ENCODE data around the gene SGCA.

SGCA gene

GRCh38 chr17:50199803-50200456 is 34.1 kb downstream of the SGCA start (continued):
- TF ChIP-seq HIC1 (tag by site-specific recombination; IDR thresholded peaks at IDR 0.05) (peak; percentile 41; the same call in 1 of the 2 replicates), ZNF626 (tag by site-specific recombination; IDR thresholded peaks at IDR 0.05) (no peak), ZNF416 (tag by site-specific recombination; IDR thresholded peaks at IDR 0.05) (no peak), ZBTB11 (tag by site-specific recombination; conservative IDR thresholded peaks at IDR 0.05; ENCODE audit: low read depth) (no peak), ZNF311 (tag by site-specific recombination; IDR thresholded peaks at IDR 0.05; ENCODE audit: borderline replicate concordance) (no peak), ZFP41 (tag by site-specific recombination; IDR thresholded peaks at IDR 0.05; ENCODE audit: borderline replicate concordance) (no peak), ZFHX2 (tag by site-specific recombination; conservative IDR thresholded peaks at IDR 0.05) (peak; percentile 71), BCL11B (tag by site-specific recombination; IDR thresholded peaks at IDR 0.05; ENCODE audit: low read depth) (no peak), ZNF747 (tag by site-specific recombination; IDR thresholded peaks at IDR 0.05) (no peak), GLIS2 (tag by site-specific recombination; IDR thresholded peaks at IDR 0.05) (peak; percentile 61), ZNF596 (tag by site-specific recombination; IDR thresholded peaks at IDR 0.05) (no peak), GLIS1 (tag by site-specific recombination; IDR thresholded peaks at IDR 0.05) (peak; percentile 40), SP3 (tag by site-specific recombination; IDR thresholded peaks at IDR 0.05) (peak; percentile 99), KLF1 (tag by site-specific recombination; IDR thresholded peaks at IDR 0.05) (peak; percentile 44; the same call in 1 of the 2 replicates), ZFP69B (tag by site-specific recombination; IDR thresholded peaks at IDR 0.05) (peak; percentile 32; the same call in 1 of the 2 replicates), ZBTB21 (tag by site-specific recombination; IDR thresholded peaks at IDR 0.05) (peak; percentile 90), ZNF335 (tag by site-specific recombination; conservative IDR thresholded peaks at IDR 0.05) (peak; percentile 45), ZNF2 (tag by site-specific recombination; IDR thresholded peaks at IDR 0.05) (0 out of 2 replicates have a peak, but pooled peaks have one; percentile 22), ZIC2 (tag by site-specific recombination; IDR thresholded peaks at IDR 0.05) (peak; percentile 76), ZBTB48 (tag by site-specific recombination; IDR thresholded peaks at IDR 0.05) (no peak), ZBTB6 (tag by site-specific recombination; IDR thresholded peaks at IDR 0.05) (no peak), ZNF433 (tag by site-specific recombination; IDR thresholded peaks at IDR 0.05; ENCODE audit: low read depth) (no peak), ZNF704 (tag by site-specific recombination; IDR thresholded peaks at IDR 0.05) (no peak), ZNF558 (tag by site-specific recombination; IDR thresholded peaks at IDR 0.05) (0 out of 2 replicates have a peak, but pooled peaks have one; percentile 16), PRDM1 (tag by site-specific recombination; IDR thresholded peaks at IDR 0.05) (0 out of 2 replicates have a peak, but pooled peaks have one; percentile 21), ZNF530 (tag by site-specific recombination; IDR thresholded peaks at IDR 0.05; ENCODE audit: low read depth) (no peak), ZNF48 (tag by site-specific recombination; IDR thresholded peaks at IDR 0.05) (no peak), EGR2 (tag by site-specific recombination; IDR thresholded peaks at IDR 0.05; ENCODE audit: low read depth) (peak; percentile 91), ZNF843 (tag by site-specific recombination; IDR thresholded peaks at IDR 0.05) (no peak), ZNF366 (tag by site-specific recombination; conservative IDR thresholded peaks at IDR 0.05) (peak; percentile 61), ZNF19 (tag by site-specific recombination; IDR thresholded peaks at IDR 0.05; ENCODE audit: low read depth) (no peak), SP7 (tag by site-specific recombination; IDR thresholded peaks at IDR 0.05) (peak; percentile 19; the same call in 1 of the 2 replicates), ZNF202 (tag by site-specific recombination; IDR thresholded peaks at IDR 0.05; ENCODE audit: borderline replicate concordance) (no peak), ZNF248 (tag by site-specific recombination; IDR thresholded peaks at IDR 0.05) (no peak), ZNF404 (tag by site-specific recombination; IDR thresholded peaks at IDR 0.05) (no peak)
